HG02642 (cell line): ENCODE measurements around the gene ADAMTS15.
"Not testable (repeated sequence)": the region's sequence is repeated elsewhere in the genome, so short reads cannot be mapped to it uniquely, and the experiment has no call there.

ENCODE experiments used
- ATAC-seq: cut with Tn5 transposase; IDR thresholded peaks from one replicate; pipeline ENCODE4 v1.9.1; 2021; ENCODE audit warnings: mild to moderate bottlenecking; ENCODE audit not compliant: unreplicated experiment, poor library complexity

The ADAMTS15 gene

DNA sequence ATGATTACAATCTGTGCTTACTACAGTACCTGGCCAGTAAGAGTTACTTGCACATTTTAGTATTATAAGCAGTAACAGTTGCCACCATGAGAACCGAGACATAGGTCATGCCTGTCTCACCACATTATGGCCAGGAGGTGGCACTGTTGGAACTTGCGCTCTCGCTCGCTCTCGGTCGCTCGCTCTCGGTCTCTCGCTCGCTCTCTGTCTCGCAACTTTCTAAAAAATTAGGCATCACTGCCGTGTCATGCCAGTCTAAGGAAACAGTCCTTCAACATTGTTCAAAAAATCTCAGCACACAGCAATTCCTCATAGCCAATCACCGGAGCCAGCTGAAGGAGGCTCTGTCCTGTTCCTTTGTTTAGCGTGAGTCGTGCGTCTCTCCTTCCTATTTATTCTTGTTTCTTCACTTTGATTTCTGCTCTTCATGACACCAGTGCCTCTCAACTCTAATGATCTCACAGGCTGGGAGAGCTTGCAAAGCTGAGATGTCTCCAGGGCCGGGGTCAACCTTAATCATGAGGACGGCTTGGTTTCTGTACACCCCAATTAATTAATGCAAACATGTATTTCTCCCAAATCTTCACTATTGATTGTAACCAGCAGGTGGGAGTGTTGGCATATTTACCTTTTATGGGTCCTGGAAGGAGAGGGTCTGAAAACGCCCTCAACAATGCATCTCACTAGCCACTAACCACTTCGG, 13.8 kb upstream of the ADAMTS15 start:
- peak; percentile 81 for ATAC-seq

GRCh38 chr11:130435671-130436070, 12.8 kb upstream of the ADAMTS15 start:
- no peak for ATAC-seq

DNA sequence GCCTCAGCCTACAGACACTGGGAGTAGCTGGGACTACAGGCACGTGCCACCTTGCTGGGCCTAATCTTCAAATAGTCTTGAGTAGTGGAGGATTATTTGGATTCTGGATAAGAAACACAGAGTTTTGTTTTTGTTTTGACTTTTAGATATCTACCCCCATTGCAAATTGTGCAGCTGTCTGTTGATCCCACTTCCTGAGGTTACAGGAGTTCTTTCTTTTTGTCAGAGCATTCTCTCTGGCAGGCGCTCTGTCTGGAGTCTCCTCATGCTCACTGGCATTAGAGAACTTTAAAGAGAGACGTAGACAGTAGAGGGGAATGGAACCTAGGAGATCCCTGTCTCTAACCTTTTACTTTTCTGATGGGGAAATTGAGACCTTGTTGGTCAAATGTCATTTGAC, 12.3 kb upstream of the ADAMTS15 start:
- no peak for ATAC-seq

DNA sequence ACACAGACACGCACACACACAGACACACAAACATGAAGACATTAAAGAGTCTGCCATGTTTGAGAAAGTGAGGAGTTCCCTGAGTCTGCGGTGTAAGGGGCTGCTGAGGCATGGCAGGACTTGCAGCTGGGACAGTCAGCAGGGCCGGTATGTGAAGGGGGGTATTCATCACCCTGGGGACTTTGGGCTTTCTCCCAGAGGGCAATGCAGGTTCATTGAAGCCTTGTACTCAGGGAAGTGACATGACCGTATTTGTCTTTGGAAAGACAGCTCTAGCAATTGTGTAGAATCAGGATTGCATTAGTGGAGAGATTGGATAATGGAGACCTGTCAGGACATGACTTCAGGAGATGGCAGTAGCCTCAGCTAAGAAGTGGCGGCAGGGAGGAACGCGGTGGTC, 10.6 kb upstream of the ADAMTS15 start:
- no peak for ATAC-seq

DNA sequence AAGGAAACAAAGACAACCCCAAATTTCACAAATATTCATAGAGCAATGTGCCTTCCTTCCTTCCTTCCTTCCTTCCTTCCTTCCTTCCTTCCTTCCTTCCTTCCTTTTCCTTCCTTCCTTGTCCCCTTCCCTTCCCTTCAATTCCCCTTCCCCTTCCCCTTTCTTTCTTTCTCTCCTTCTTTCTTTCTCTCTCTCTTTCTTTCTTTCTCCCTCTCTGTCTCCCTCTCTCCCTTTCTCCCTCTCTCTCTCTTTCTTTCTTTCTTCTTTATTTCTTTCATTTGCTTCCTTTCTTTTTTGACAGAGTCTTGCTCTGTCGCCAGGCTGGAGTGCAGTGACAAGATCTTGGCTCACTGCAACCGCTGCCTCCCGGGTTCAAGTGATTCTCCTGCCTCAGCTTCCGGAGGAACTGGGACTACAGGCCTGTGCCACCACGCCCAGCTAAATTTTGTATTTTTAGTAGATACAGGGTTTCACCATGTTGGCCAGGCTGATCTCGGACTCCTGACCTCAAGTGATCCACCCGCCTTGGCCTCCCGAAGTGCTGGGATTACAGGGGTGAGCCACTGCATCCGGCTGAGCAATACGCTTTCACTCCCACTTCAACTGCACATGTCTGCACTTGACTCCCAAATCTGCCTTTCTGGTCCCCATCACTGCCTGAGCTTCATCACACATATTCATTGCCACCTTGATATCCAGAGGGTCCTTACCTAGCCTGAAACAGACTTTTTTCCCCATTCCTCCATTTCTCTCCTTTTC, 9.9 kb upstream of the ADAMTS15 start:
- ATAC-seq, result not testable (repeated sequence)

DNA sequence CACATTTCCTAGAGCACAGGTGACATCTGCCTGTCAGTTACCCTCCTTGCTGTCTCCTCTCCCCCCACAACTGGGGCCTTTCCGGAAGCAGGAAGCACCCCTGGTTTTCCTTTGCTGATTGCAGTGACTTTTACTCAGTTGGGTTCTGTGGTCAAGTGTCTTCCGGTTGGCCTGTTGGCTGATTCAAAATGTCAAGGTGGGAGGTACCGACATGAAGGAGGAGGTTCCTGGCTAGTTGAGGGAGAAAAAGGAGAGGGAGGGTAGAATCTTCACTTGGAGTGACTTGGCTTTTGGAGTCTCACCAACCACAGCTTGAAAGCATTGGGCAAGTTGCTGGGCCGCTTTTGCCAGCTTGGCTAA, 9.3 kb upstream of the ADAMTS15 start:
- no peak for ATAC-seq

DNA sequence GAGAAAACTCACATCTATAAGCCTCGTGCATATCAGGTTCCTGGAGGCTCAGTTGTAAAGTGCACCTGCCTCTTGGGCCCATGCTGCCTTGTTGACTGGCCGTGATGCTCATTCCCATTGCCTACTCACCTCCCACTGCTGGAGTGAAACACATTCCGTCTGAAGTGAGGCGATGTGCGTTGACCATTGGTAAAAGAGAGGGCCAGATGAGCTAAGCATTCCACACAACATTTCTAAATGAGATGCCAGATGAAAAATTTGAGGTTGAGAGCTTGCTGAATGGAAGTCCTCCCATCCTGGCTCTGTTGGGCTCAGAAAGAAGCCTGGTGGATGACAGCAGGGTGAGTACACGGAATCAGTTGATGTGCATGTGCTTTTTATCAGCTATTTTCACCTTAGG, 8.6 kb upstream of the ADAMTS15 start:
- ATAC-seq, result no peak

DNA sequence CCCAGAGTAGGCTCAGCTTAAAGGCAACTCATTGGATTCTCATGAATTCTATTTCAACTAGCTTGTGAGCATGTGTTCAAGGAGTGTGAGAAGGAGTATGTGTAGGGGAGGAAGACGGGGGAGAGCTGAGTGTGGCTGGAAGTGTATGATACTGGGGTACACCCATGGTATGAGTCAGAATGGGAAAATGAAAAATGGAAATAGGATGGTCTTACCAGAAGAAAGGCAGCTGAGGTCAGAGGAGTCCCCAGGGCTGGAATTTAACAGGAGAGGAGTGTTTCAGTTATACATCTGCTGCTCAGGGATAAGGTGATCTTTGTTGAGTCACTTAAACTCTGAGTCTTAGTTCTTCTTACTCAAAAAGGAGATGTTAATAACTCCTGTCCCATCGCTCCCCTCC, 6.7 kb upstream of the ADAMTS15 start:
- no peak for ATAC-seq

GRCh38 chr11:130442737-130443136, 5.7 kb upstream of the ADAMTS15 start:
- ATAC-seq, result no peak

- ATAC-seq, result no peak
Observed at GRCh38 chr11:130445788-130446187, 2.7 kb upstream of the ADAMTS15 start.

DNA sequence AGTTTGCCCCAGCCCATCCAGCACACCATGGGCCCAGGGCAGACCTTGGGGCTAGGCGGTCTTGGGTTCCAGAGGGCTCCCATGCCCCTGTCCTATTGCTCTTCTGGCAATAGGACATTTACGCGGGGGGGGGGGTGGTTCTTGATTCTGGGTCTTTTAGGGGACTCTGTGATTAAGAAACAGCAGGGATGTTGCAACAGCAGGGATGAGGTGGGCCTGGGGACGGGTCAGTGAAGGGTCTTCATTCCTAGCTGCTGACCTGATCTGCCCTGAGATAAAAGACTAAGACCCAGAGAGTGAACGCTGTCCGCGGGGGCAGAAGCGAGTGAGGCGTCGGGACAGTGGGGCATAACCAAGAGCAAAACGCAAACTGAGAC, 418 bp upstream of the ADAMTS15 start:
- ATAC-seq, result no peak

- ATAC-seq, result no peak
Observed at GRCh38 chr11:130449310-130449990, 1.0 kb downstream of the ADAMTS15 start.

- no peak for ATAC-seq
Observed at GRCh38 chr11:130449996-130450769, 1.7 kb downstream of the ADAMTS15 start.

DNA sequence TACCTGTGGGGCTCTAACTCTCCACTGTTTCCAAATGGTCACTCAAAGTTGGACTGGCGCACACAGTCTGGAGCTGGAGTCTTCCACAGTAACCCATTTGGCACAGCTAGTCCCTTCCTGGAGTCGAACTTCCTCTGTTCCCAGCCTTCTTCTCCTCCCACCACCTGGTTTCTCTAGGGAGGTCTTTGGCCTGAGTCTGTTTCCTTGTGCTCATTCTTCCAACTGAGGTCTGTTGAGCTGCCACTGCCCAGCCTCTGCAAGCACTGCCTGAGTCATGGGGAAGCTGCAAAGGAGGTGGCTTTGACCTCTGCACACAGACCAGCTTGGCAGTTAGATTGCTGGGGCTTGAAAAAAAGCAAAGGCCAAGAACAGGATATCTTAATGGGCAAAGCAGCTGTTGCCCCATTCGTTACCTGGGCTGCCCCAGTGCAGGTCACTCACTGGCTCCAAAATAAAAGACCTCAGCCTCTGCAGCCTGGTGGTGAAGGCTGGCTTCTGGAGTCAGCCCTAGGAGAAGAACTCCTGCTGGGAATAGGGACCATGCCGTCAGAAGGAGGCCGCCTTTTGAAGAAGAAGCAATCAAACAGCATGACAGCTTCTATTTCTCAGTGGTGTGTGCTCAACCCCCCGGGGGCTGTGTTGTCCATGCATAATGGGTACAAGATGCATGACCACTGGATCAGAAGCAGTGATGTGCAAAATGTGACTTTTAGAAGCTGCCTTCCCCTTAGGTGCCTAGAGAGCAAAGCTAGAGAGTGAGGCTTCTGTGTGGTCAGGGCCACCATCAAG, 3.0 kb downstream of the ADAMTS15 start:
- no peak for ATAC-seq

GRCh38 chr11:130452176-130452575, 3.7 kb downstream of the ADAMTS15 start:
- ATAC-seq, result no peak

- no peak for ATAC-seq
Observed at GRCh38 chr11:130452940-130453339, 4.5 kb downstream of the ADAMTS15 start.

- ATAC-seq, result no peak
Observed at GRCh38 chr11:130454491-130455252, 6.2 kb downstream of the ADAMTS15 start.

- no peak for ATAC-seq
Observed at GRCh38 chr11:130455483-130456127, 7.2 kb downstream of the ADAMTS15 start.

DNA sequence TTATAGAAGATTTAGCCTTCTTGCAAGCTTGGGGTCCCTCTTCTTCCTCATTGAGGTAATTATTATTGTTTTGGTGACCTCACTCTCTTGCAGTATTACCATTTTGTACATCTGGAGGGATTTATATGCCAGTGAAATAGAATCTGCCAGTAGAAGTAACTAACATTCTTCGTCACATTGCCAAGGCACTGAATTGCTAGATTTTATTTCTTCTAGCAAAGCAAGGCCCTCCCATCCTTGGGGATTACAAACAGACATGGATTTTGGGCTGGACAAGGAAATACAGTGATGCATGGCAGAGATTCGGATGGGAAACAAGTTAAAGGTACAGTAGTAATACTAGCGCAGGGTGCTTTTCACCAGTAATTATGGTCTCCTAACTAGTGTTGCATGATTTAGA, 7.8 kb downstream of the ADAMTS15 start:
- no peak for ATAC-seq
